GM21381 (cell line): ENCODE results near the gene CDO1.

Experiments
- ATAC-seq: cut with Tn5 transposase; IDR thresholded peaks from one replicate; pipeline ENCODE4 v1.9.1; 2021; ENCODE audit warnings: mild to moderate bottlenecking, moderate library complexity; ENCODE audit not compliant: unreplicated experiment

Gene CDO1

DNA sequence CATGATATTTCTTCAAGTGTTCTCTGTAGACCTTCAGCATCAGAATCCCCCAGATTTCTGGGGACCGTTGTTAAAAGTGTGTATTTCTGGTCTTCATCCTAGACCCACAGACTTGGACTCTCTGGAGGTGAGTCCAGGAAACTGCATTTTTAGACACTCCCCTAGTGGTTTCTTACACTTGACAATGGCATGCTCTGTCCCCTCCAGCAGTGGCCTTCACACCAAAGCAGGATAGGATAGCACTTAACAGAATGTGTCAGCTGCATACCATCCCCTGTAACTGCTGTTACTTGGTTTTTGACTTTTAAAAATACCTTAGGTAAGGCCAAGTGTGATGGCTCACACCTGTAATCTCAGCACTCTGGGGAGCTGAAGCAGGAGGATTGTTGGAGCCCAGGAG, 20.8 kb downstream of the CDO1 start:
- ATAC-seq, result no peak

DNA sequence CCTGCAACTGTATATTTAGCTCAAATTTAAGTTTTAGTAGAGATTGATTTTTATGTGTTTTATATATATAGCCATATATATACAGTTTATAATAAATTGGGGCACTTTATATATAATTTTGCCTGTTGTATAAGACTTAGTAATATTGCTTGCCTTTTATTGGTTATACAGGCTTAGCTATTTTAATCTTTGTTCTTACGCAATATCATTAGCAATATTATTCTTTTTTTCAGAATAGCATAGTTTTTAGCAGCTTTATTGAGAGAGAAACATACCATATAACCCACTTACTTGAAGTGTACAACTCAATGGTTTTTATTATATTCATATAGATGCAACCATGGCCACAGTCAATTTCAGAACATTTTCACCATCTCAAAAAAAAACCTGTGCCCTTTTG, 28.0 kb downstream of the CDO1 start:
- ATAC-seq, result no peak

DNA sequence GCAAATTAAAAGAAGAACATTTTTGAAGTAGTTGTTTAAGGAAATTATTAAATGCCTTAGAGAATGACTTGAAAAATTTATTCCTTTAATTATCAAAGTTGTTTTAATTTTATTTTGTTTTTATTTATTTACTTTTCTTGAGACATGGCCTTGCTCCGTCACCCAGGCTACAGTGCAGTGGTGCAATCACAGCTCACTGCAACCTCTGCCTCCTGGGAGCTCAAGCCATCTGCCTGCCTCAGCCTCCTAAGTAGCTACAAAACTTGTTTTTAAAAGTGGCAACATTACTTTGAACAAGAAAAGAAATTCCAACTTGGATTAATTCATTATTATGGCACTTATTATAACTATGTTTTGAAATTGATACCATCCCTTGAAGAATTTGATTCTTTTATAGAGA, 29.0 kb downstream of the CDO1 start:
- ATAC-seq, result no peak

DNA sequence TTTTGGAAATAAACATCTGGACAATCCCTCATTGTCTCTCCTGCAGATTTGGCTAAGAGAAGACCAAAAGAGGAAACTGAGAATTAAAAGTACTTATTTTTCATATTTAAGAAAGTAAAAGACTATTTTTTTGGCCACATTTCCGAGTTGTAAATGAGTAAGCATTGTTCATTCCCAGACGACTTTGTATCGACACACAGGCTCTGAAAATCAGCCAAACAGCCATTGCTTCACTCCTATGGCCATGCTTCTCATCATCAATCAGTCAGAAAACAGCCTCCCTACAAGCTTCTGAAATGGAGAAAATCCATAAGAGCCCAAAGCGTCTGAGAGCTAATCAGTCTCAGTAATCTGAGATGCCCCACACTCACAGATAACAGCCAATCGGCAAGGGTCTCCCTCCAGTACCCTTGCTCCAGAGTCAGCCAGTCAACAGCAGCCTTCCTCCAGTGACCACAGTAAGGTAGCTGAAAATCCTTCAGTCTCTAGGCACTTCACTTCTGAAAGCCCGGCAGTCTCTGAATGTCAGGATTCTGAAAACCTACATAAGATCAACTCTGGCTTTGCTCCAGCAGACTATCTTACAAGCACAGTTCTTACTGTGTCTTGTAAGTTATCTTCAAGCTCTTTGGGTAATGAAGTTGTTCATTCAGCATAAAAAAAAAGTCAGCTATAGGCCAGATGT, 30.9 kb downstream of the CDO1 start:
- ATAC-seq, result no peak

- no peak for ATAC-seq
These were observed 38.0 kb downstream of the CDO1 start for GRCh38 chr5:115778417-115778816.

GRCh38 chr5:115776989-115777388, 39.5 kb downstream of the CDO1 start:
- ATAC-seq, result no peak

DNA sequence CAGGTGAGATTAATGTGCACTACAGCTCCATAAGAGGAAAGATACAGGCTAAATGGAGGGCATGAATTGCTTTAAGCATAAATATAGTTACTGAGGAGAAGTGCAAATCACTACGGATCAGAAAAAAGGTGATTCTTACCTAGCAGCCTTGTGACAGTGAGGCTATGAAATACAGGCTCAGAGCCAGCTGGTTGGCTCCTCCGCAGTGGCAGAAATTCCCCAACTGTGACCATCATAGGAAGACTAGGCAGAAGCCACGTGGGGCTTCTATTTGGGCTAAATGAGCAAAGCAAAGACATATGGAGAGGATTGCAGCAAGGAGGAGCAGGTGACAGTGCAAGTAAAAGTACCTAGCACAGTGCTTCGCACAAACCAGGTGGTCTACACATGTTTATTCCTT, 40.5 kb downstream of the CDO1 start:
- no peak for ATAC-seq

DNA sequence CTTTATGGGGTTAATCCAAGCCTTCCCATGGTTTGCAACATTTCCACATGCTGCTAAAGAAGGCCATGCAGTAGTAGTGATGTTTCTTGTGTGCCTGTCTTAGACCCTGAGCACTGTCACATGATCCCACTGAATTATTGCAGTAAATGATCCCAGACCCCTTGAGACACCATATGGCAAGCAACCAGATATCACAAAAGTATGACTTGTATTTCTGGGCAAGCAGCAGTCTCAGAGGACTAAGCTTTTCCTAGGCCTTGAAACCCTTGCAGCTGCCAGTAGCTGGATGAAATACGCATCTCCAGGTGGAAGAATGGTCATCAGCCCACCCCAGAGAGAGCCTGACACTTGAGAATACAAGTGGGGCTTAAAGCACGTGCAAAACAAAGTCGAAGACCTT, 41.8 kb downstream of the CDO1 start:
- no peak for ATAC-seq

DNA sequence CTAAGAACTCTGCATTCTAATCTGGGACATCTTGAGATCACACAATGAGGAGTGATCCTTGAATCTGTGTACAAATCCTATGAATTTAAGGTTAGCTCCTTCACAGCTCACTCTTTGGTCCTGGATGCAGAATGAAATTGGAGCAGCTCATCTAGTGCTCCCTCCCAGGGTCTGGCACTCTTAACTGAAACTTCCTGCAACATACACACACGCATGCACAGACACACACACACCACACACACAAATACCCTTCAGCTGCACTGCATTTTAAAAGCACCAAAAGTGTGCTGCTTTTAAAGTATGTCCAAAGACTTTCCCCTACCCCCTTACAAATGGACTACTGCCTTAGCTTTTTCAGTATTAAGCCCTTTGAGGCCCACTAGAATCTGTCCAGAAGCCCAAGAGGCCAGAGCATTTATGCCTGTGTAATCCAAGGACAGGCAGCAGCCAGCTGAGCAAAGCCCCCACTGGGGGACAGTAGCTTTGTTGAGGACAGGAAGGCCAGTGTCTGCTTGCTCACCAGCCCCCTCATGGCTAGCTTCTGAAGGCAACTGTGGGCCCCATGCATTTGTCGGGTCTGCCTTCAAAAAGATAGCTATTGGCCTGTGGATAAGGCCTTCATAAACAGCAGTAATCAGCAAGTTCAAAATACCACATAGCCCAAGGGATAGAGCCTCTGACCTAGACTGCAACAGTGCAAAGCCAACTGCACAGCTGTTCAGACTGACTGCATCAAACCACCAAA, 43.6 kb downstream of the CDO1 start:
- ATAC-seq, result no peak

DNA sequence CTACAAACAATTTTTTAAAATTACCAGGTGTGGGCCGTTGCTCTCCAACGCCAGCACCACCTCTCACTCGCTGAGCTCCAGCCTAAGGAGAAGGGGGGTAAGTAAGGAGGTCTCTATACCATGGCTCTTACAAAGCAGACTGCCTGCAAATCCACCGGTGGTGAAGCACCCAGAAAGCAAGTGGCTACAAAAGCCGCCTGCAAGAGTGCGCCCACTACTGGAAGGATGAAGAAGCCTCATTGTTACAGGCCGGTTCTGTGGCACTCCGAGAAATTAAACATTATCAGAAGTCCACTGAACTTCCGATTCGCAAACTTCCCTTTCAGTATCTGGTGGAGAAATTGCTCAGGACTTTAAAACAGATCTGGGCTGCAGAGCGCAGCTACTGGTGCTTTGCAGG, 46.0 kb downstream of the CDO1 start:
- ATAC-seq, result no peak

- ATAC-seq, result no peak
These were observed 49.0 kb downstream of the CDO1 start for GRCh38 chr5:115767424-115767823.

DNA sequence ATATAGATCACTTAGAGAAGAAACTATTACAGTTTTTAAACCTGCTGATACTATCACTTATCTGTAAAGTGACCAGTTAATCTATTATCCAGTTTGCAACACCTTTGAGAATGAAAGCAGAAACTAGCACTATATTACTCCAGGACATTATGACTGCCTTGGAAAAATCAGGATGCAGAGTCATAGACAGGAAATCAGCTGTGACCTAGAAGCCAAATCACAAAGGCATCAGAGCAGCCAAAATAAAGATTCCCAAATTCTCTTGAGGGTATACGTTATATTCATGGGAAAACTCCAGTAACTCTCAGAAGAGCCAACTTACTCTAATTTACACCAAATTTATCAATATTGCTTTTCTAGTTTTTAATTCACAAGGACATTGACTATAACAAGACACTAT, 49.9 kb downstream of the CDO1 start:
- ATAC-seq, result no peak

GRCh38 chr5:115758356-115758755, 58.1 kb downstream of the CDO1 start:
- peak; percentile 58 for ATAC-seq

GRCh38 chr5:115755675-115756074, 60.8 kb downstream of the CDO1 start:
- ATAC-seq, result no peak
